ENCODE measurements around the gene GSE1.
"Not testable (repeated sequence)": the region's sequence is repeated elsewhere in the genome, so short reads cannot be mapped to it uniquely, and the experiment has no call there.

Gene GSE1

DNA sequence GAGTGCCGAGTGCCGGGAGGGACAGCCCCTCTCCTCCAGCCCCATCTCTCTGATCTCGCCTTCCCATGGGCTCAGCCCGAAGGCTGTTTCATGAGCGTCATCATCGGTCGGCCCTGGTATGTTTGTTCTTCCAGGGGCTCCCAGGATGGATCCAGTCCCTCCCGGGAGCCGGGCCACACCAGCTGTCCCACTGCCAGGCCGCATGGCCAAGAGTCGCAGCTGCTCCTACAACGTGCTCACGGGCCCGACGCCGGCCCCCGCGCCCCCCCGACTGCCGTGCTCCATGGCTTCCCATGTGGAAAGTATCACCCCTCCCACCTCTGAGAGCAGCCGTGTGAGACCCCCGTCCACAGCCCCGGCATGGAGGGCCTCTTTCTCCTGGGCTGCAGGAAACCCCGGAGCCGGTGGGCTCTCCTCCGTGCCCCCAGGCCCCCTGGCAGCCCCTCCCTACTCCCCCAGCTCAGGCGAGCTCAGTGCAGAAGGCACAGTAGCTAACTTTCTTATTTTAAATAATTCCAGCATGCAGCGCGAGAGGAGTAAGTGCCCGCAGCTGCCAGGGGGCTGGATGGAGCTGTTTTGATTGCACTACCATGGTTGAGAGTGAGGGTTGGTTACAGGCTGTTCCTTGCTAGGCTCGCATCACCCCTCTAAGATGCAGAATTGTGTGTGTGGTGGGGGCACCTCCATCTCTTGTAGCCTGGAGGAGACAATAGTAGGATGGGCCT, 26.6 kb upstream of the GSE1 start:
- Histone ChIP-seq H3K4me1 (ENCODE audit: control insufficient read depth, insufficient read depth, low read length) (peaks cover 21% of the 10 kb centered on the region), H3K9me3 (replicated peaks; ENCODE audit: low read length) (no peaks in the 10 kb centered on the region), H3K4me3 (ENCODE audit: low read length) (no peak overlapping the region), H3K4me2 (ENCODE audit: low read length) (no peak overlapping the region), H3K27me3 (ENCODE audit: control insufficient read depth, insufficient read depth, low read length) (no peaks in the 10 kb centered on the region), H3K9ac (ENCODE audit: low read depth, low read length) (no peak overlapping the region), H3K36me3 (ENCODE audit: insufficient read depth, low read length) (no peaks in the 10 kb centered on the region)

DNA sequence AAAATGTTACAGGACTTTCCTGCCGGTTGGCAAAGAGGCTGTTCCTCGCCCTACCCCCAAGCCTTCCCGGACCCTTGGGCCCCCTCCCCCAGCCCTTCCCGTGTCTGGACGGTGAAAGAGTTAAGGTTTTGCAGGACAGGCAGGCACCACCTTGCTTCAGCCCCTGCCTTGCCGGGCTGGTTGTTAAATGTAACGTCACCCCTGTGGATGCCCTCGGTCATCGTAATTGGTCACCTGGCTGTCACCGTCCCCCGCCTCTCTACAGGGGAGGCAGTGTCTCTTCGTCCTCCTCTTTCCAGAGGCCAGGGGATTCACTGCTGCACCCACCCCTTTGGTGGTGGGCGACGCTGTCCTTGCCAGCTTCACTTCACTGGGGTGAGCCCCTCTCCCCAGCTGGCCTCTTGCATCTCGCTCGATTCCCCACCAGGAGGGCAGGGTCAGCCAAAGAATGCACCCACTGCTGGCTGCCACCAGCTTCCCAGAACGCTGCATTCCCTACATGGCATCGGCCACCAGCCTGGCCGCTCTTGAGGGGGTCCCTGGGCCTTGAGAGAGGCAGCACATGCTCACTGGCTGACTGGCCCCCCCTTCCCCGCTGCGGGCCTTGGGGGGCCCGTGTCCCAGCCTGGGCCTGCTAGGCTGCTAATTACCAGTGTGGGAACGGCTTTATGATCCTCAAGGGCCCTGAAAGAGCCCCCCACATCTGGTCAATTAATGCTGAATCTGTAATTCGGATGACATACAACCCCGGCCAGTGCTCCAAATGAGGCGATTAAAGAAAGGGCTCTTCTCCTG, 25.2 kb upstream of the GSE1 start:
- Histone ChIP-seq H3K4me1 (ENCODE audit: control insufficient read depth, insufficient read depth, low read length) (peaks cover 21% of the 10 kb centered on the region), H3K27me3 (ENCODE audit: control insufficient read depth, insufficient read depth, low read length) (no peaks in the 10 kb centered on the region), H3K4me2 (ENCODE audit: low read length) (no peak overlapping the region)

DNA sequence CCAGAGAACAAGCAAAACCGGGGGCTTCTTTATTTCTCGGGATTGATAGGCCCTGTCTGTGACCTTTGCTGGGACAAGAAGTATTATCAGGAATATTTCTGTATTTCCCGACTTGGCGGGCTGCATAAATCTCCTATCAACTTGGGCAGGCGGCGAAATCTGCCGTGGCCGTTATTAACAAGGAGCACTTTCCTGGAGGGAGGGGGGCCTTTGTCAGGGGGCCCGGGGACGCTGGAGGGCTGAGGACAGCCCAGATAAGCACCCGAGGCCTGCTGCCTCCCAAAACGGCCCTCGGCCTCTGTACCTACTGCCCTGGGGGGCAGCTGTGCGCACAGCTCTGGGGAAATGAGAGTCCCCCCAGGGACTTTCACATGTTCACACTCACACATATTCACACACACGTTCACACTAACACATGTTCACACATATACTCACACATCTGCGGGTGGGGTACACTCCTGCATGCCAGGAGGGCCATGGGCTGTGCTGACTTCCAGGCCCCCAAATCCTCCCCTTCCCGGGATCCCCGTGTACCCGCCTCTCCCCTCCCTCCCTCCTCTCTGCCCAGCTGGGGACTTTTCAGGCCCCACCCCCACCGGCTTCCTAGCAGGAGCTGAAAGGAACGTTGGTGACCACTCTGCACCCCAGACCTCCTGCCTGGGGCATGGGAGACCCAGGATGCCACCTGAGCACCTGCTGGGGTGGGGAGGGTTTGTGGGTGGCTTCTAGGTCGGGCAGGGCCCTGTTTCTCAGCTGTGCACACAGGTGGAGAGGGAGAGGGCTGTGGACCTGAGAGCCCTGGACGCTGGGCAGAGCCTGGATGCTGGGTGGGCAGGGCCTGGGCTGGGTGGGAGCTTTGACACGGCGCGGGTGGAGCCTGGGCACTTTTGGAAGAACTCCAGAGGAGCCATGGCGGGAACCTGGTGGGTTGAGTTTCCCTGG, 24.3 kb upstream of the GSE1 start:
- H3K4me3 ChIP-seq (ENCODE audit: low read length): no peak overlapping the region
- no peak overlapping the region for H3K9ac ChIP-seq (ENCODE audit: low read depth, low read length)
- H3K36me3 ChIP-seq (ENCODE audit: insufficient read depth, low read length): no peaks in the 10 kb centered on the region
- no peaks in the 10 kb centered on the region for H3K27me3 ChIP-seq (ENCODE audit: control insufficient read depth, insufficient read depth, low read length)
- H3K9me3 ChIP-seq (replicated peaks; ENCODE audit: low read length): no peaks in the 10 kb centered on the region
- H3K4me2 ChIP-seq (ENCODE audit: low read length): no peak overlapping the region
- peaks cover 15% of the 10 kb centered on the region for H3K4me1 ChIP-seq (ENCODE audit: control insufficient read depth, insufficient read depth, low read length)

More for the DNA sequence above, 25.2 kb upstream of the GSE1 start:
- Histone ChIP-seq H3K4me3 (ENCODE audit: low read length) (no peak overlapping the region), H3K9me3 (replicated peaks; ENCODE audit: low read length) (no peaks in the 10 kb centered on the region), H3K36me3 (ENCODE audit: insufficient read depth, low read length) (no peaks in the 10 kb centered on the region), H3K9ac (ENCODE audit: low read depth, low read length) (no peak overlapping the region)

DNA sequence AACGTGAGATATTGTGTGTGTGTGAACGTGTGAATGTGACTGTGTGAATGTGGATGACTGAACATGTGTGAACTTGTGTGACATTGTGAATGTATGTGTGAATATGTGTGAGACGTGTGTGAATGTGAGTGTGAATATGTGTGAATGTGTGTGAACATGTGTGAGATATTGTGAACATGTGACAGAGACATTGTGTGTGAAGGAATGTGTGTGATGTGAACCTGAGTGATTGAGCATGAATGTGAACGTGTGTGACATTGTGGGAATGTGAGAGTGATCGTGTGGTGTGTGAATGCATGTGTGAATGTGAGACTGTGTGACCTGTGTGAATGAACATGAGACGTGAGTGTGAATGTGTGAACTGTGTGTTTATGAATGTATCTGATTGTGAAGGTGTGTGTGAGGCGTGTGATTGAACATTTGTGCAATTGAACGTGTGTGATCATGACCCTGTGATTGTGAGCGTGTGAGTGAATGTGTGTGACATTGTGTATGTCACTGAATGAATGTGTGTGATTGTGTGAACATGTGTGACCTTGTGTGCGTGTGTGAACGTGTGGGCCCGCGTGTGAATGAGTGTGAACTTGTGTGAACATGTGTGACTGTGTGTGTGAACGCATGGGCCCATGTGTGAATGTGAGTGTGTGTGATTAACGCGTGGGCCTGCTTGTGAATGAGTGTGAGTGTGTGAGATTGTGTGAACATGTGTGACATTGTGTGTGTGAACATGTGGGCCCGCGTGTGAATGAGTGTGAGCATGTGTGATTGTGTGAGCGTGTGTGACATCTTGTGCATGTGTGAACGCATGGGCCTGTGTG, 23.2 kb upstream of the GSE1 start:
- H3K4me1 ChIP-seq (ENCODE audit: control insufficient read depth, insufficient read depth, low read length): peaks cover 14% of the 10 kb centered on the region
- H3K9ac ChIP-seq (ENCODE audit: low read depth, low read length): no peak overlapping the region
- H3K27me3 ChIP-seq (ENCODE audit: control insufficient read depth, insufficient read depth, low read length): no peaks in the 10 kb centered on the region
- no peaks in the 10 kb centered on the region for H3K9me3 ChIP-seq (replicated peaks; ENCODE audit: low read length)
- no peaks in the 10 kb centered on the region for H3K36me3 ChIP-seq (ENCODE audit: insufficient read depth, low read length)
- H3K4me3 ChIP-seq (ENCODE audit: low read length): no peak overlapping the region
- H3K4me2 ChIP-seq (ENCODE audit: low read length): no peak overlapping the region

DNA sequence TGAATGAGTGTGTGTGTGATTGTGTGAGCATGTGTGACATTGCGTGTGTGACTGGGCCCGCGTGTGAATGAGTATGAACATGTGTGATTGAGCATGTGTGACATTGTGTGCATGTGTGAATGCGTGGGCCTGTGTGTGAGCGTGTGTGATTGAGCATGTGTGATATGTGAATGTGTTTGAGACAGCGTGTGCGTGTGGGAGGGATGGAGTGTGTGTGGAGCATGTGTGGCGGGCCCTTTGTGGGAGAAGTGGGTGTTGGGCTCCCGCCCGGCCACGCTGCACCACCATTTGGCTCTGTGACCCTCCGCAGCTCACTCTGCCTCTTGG, 22.7 kb upstream of the GSE1 start:
- Histone ChIP-seq H3K36me3 (ENCODE audit: insufficient read depth, low read length) (no peaks in the 10 kb centered on the region), H3K4me2 (ENCODE audit: low read length) (no peak overlapping the region), H3K4me1 (ENCODE audit: control insufficient read depth, insufficient read depth, low read length) (peaks cover 14% of the 10 kb centered on the region), H3K4me3 (ENCODE audit: low read length) (no peak overlapping the region), H3K27me3 (ENCODE audit: control insufficient read depth, insufficient read depth, low read length) (no peaks in the 10 kb centered on the region), H3K9ac (ENCODE audit: low read depth, low read length) (no peak overlapping the region), H3K9me3 (replicated peaks; ENCODE audit: low read length) (no peaks in the 10 kb centered on the region)

DNA sequence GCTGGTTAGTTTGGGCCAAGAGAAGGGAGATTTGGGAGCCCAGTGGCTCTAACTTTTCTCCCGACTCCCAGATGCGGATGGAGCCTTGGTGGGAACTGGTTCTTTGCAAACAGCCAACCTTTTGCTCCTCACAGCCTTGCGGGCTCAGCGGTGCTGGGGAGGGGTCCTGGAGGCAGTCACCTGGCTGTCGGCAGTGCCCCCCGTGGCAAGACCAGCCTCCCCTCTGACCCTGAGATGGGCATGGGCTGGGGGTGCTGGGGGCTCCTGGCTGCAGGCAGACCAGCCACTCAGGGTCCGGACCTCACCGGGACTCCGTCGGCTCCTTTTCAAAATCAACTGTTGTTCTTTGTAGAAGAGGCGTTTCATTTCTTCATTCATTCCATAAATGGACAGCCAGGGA, 21.7 kb upstream of the GSE1 start:
- Histone ChIP-seq H3K4me3 (ENCODE audit: low read length) (no peak overlapping the region), H3K9ac (ENCODE audit: low read depth, low read length) (no peak overlapping the region), H3K9me3 (replicated peaks; ENCODE audit: low read length) (no peaks in the 10 kb centered on the region), H3K27me3 (ENCODE audit: control insufficient read depth, insufficient read depth, low read length) (no peaks in the 10 kb centered on the region), H3K4me2 (ENCODE audit: low read length) (no peak overlapping the region), H3K4me1 (ENCODE audit: control insufficient read depth, insufficient read depth, low read length) (peaks cover 11% of the 10 kb centered on the region), H3K36me3 (ENCODE audit: insufficient read depth, low read length) (peaks cover 2% of the 10 kb centered on the region)

DNA sequence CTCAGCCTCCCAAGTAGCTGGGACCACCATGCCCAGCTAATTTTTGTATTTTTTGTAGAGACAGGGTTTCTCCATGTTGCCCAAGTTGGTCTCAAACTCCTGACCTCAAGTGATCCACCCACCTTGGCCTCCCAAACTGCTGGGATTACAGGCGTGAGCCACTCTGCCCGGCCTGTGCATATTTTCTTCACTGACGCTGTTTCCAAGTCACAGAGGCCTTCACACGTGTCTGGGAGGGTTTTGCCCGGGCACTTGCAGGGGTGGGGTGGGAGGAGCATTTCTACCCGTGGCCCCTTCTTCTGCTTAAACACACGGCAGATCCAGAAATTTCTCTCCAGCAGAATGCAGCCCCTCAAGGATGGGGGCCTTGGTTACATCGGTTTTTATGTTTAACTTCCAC, 20.8 kb upstream of the GSE1 start:
- peaks cover 11% of the 10 kb centered on the region for H3K4me1 ChIP-seq (ENCODE audit: control insufficient read depth, insufficient read depth, low read length)
- not testable (repeated sequence) for H3K36me3 ChIP-seq (ENCODE audit: insufficient read depth, low read length); H3K9ac ChIP-seq (ENCODE audit: low read depth, low read length); H3K4me2 ChIP-seq (ENCODE audit: low read length); H3K9me3 ChIP-seq (replicated peaks; ENCODE audit: low read length); H3K4me3 ChIP-seq (ENCODE audit: low read length); H3K27me3 ChIP-seq (ENCODE audit: control insufficient read depth, insufficient read depth, low read length)

DNA sequence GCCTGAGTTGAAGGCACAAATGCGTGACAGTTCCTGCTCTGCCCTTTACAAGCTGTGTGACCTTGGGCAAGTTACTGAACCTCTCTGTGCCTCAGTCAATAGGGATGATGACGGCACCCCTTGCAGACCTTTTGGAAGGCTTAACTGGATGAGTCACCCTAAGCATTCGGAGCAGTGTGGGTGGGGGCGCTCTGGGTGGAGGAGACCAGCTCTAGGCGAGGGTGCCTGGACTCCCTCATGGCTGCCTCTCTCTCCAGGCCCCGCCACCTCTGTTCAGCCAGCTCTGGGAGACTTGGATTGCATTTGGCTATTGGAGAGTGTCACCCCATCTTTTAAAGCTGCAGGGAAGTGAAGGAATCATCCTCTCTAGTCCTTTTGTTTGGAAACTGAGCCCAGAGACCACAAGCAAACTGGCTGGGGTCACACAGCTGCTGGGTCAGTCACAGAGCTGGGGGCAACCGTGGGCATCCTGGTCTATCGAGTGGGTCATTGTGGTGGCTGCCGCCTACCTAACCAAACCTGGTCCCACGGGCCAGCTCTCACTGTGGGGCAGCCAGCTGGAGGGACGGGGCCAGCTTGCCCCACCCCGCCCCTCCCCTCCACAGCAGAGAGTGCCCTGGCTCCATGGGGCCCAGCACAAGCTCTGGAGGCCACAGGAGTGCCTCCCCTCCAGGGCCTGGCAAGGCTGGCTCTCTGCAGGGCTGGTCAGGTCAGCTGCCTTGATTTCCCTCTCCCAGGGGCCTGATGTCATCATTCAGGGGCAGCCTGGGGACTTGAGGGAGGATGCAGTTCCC, 20.2 kb upstream of the GSE1 start:
- H3K9me3 ChIP-seq (replicated peaks; ENCODE audit: low read length): no peaks in the 10 kb centered on the region
- no peaks in the 10 kb centered on the region for H3K27me3 ChIP-seq (ENCODE audit: control insufficient read depth, insufficient read depth, low read length)
- H3K4me2 ChIP-seq (ENCODE audit: low read length): no peak overlapping the region
- H3K9ac ChIP-seq (ENCODE audit: low read depth, low read length): no peak overlapping the region
- no peak overlapping the region for H3K4me3 ChIP-seq (ENCODE audit: low read length)
- H3K4me1 ChIP-seq (ENCODE audit: control insufficient read depth, insufficient read depth, low read length): peaks cover 11% of the 10 kb centered on the region
- peaks cover 2% of the 10 kb centered on the region for H3K36me3 ChIP-seq (ENCODE audit: insufficient read depth, low read length)

DNA sequence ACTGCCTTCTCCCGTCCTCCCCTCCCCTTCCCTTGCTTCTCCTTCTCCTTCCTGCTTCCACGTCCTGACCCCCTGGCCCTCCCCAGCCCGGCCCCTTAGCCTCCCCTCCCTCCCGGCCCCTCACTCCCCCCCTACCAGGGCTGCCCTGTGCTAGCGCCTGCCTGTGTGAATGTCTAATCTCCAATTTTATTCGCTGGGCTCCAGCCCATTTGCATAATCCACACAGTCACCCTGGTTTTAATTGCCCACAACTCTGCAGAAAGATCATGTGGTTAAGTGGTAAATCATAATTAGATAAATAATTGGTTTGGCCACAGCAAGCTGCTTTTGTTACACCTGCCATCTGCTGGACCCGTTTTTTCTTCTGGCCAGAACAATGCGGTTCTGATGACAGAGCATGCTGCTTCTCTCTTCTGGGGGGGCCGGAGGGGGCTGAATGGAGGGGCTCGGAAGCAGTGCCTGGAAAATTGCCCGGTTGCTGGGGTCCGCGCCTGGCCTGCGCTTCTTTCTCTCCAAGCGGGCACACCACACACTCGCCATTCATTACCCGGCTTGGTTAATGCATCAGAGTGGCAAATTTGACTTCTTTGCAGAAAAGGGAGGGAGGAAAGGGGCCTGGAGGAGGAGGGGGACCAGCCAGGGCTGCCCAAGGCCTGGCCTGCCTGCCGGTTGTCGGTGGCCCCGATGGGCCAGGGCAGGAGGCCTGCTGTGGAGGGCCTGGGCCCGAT, 19.5 kb upstream of the GSE1 start:
- Histone ChIP-seq H3K9ac (ENCODE audit: low read depth, low read length) (no peak overlapping the region), H3K4me1 (ENCODE audit: control insufficient read depth, insufficient read depth, low read length) (peaks cover 11% of the 10 kb centered on the region), H3K27me3 (ENCODE audit: control insufficient read depth, insufficient read depth, low read length) (no peaks in the 10 kb centered on the region), H3K36me3 (ENCODE audit: insufficient read depth, low read length) (peaks cover 2% of the 10 kb centered on the region), H3K4me3 (ENCODE audit: low read length) (no peak overlapping the region), H3K9me3 (replicated peaks; ENCODE audit: low read length) (no peaks in the 10 kb centered on the region), H3K4me2 (ENCODE audit: low read length) (no peak overlapping the region)

Data from skeletal muscle satellite cell (primary cell).